GM12878 (cell line): ENCODE data around the gene SPPL3. TPM values are rescaled to one million over a fixed set of nuclear protein-coding genes. Genes with fewer than 3 reads are reported as not detected.

ENCODE experiments used
- ATAC-seq: fragments of 200-7000 bp; cut with Tn5 transposase; 3 replicates; pipeline ENCODE4 v1.9.1; 2020; ENCODE audit warnings: mild to moderate bottlenecking, moderate library complexity
- BruUV-seq: library from RNA; stranded (reverse); fragments of 400-500 nt; replicated peaks from 2 replicates; lab custom pipeline; 2021; lab: Mats Ljungman, UMichigan
- CTCF ChIA-PET: fragments of 300-600 bp; sonication (Branson Sonifier 250); formaldehyde crosslinking; extraction: SDS; loops from one replicate; lab custom pipeline; 2021; ENCODE audit warnings: inconsistent platforms; lab: Yijun Ruan, JAX
- POLR2A ChIA-PET: fragments of 350-600 bp; formaldehyde crosslinking; extraction: SDS; loops from one replicate; lab custom pipeline; 2021; ENCODE audit warnings: inconsistent platforms; lab: Charles Lee
- RAD21 ChIA-PET: fragments of 300-600 bp; sonication (Branson Sonifier 250); formaldehyde crosslinking; loops from one replicate; lab custom pipeline; 2023; ENCODE audit warnings: antibody characterized with exemption; ENCODE audit not compliant: unreplicated experiment; lab: Charles Lee
- SMC1A ChIA-PET: fragments of 300-600 bp; sonication (Branson Sonifier 250); formaldehyde crosslinking; loops from one replicate; lab custom pipeline; 2023; ENCODE audit not compliant: unreplicated experiment, uncharacterized antibody; lab: Charles Lee
- DNase-seq: peaks from one replicate; pipeline ENCODE4 v3.0.0-alpha.2; 2011; ENCODE audit warnings: low read depth, low spot score
- FAIRE-seq: peaks from 3 replicates; lab custom pipeline; 2011; peaks lifted over from hg19 to GRCh38; lab: Jason Lieb, UNC
- H2AFZ ChIP-seq: 2 replicates; pipeline ENCODE4 v1.6.0; 2011; ENCODE audit warnings: low read depth, low read length, control low read depth; ENCODE audit not compliant: control insufficient read depth
- H3K27ac ChIP-seq: 2 replicates; pipeline ENCODE4 v1.5.1; 2011; ENCODE audit warnings: control low read depth; ENCODE audit not compliant: control insufficient read depth, insufficient read depth
- H3K27me3 ChIP-seq, 2 experiments: replicated peaks in 1 of 2; 2 replicates each; pipeline versions ENCODE4 v1.6.0 to v1.6.1; 2011; ENCODE audit warnings: low read length in 1 of 2; ENCODE audit not compliant: control insufficient read depth in 2 of 2, insufficient read depth in 2 of 2
- H3K36me3 ChIP-seq, 2 experiments: 2 replicates each; pipeline ENCODE4 v1.5.1; 2011; ENCODE audit warnings: low read length in 1 of 2; ENCODE audit not compliant: control insufficient read depth in 2 of 2, insufficient read depth in 2 of 2
- H3K4me1 ChIP-seq: 2 replicates; pipeline ENCODE4 v1.6.1; 2011; ENCODE audit warnings: mild to moderate bottlenecking, low read length, moderate library complexity, mixed read lengths; ENCODE audit not compliant: control insufficient read depth, insufficient read depth
- H3K4me2 ChIP-seq: 2 replicates; pipeline ENCODE4 v1.6.0; 2011; ENCODE audit warnings: control low read depth; ENCODE audit not compliant: control insufficient read depth, insufficient read depth
- H3K4me3 ChIP-seq: fragments of 200-600 bp; sonication (generic); 2 replicates; pipeline ENCODE4 v1.5.1; 2016
- H3K79me2 ChIP-seq: 2 replicates; pipeline ENCODE4 v1.6.0; 2011; ENCODE audit warnings: low read length; ENCODE audit not compliant: control insufficient read depth, insufficient read depth
- H3K9ac ChIP-seq: 2 replicates; pipeline ENCODE4 v1.8.0; 2011; ENCODE audit warnings: low read length, control low read depth, mixed read lengths; ENCODE audit not compliant: control insufficient read depth, insufficient read depth
- H3K9me3 ChIP-seq: replicated peaks from 3 replicates; pipeline ENCODE4 v1.5.1; 2011; ENCODE audit warnings: mild to moderate bottlenecking, low read length; ENCODE audit not compliant: control insufficient read depth, insufficient read depth
- H4K20me1 ChIP-seq: 2 replicates; pipeline ENCODE4 v1.6.0; 2011; ENCODE audit not compliant: control insufficient read depth, insufficient read depth
- BCL11A ChIP-seq: IDR thresholded peaks from 2 replicates; pipeline ENCODE4 v1.6.1; 2011; ENCODE audit warnings: low read depth, low read length
- CTCF ChIP-seq, 3 experiments: IDR thresholded peaks in 2 of 3; conservative IDR thresholded peaks in 1 of 3; 2 replicates each; pipeline ENCODE4 v1.5.1; 2011; ENCODE audit warnings: low read depth in 3 of 3, low read length in 3 of 3, mild to moderate bottlenecking in 3 of 3, control low read depth in 2 of 3, moderate library complexity in 2 of 3, inconsistent platforms in 1 of 3, mixed read lengths in 1 of 3; ENCODE audit not compliant: control insufficient read depth in 2 of 3, insufficient read depth in 1 of 3; ENCODE audit errors: extremely low read depth in 1 of 3
- CUX1 ChIP-seq: IDR thresholded peaks from 2 replicates; pipeline ENCODE4 v1.6.1; 2012; ENCODE audit warnings: improper control_type of control experiment, low read depth, low read length; ENCODE audit not compliant: insufficient replicate concordance
- MLLT1 ChIP-seq: fragments of 450-650 bp; IDR thresholded peaks from 2 replicates; pipeline ENCODE4 v1.6.1; 2016; ENCODE audit warnings: mild to moderate bottlenecking
- NFYB ChIP-seq: IDR thresholded peaks from 2 replicates; pipeline ENCODE4 v1.6.1; 2011; ENCODE audit warnings: low read depth, mild to moderate bottlenecking, low read length, improper control_type of control experiment, moderate library complexity; ENCODE audit not compliant: insufficient read depth
- NR2C2 ChIP-seq: IDR thresholded peaks from 2 replicates; pipeline ENCODE4 v1.6.1; 2011; ENCODE audit warnings: borderline replicate concordance, low read depth; ENCODE audit not compliant: control insufficient read depth, insufficient read length
- PKNOX1 ChIP-seq: fragments of 450-650 bp; IDR thresholded peaks from 2 replicates; pipeline ENCODE4 v1.6.1; 2016; ENCODE audit warnings: mild to moderate bottlenecking
- POU2F2 ChIP-seq: IDR thresholded peaks from 3 replicates; pipeline ENCODE4 v1.6.1; 2011; ENCODE audit warnings: low read depth, mild to moderate bottlenecking, low read length, borderline replicate concordance
- RBBP5 ChIP-seq: fragments of 200-600 bp; sonication (generic); conservative IDR thresholded peaks from 2 replicates; pipeline ENCODE4 v1.6.1; 2016
- SMAD5 ChIP-seq: IDR thresholded peaks from 2 replicates; pipeline ENCODE4 v1.6.1; 2016; ENCODE audit warnings: antibody characterized with exemption, low read depth
- TBL1XR1 ChIP-seq: IDR thresholded peaks from 2 replicates; pipeline ENCODE4 v1.6.1; 2012; ENCODE audit warnings: low read depth, low read length, improper control_type of control experiment
- TCF12 ChIP-seq: IDR thresholded peaks from 2 replicates; pipeline ENCODE4 v1.6.1; 2011; ENCODE audit warnings: low read depth, mild to moderate bottlenecking, low read length
- TCF3 ChIP-seq: IDR thresholded peaks from 2 replicates; pipeline ENCODE4 v1.6.1; 2012; ENCODE audit warnings: low read depth, mild to moderate bottlenecking, low read length, borderline replicate concordance; ENCODE audit not compliant: insufficient read depth
- ZBED1 ChIP-seq: IDR thresholded peaks from 2 replicates; pipeline ENCODE4 v1.6.1; 2016; ENCODE audit warnings: borderline replicate concordance
- WGBS: methylation state at CpG from one replicate; pipeline ENCODE4 v1.1.6; 2016; ENCODE audit warnings: low lambda C conversion rate; ENCODE audit not compliant: insufficient replicate concordance, insufficient coverage; ENCODE audit errors: missing lambda C conversion rate; 5-methylcytosine and 5-hydroxymethylcytosine counted together
- in situ Hi-C: fragments of 300-500 bp; cut with MboI; formaldehyde crosslinking; loops from 9 replicates; pipeline ENCODE4 v1.14.3; 2018; ENCODE audit warnings: mixed read lengths
- intact Hi-C: fragments of 100-400 bp; cut with micrococcal nuclease; formaldehyde crosslinking; loops from one replicate; pipeline ENCODE4 v1.14.2; 2022; ENCODE audit not compliant: unreplicated experiment
- polyA plus RNA-seq, 11 experiments: library from polyadenylated mRNA; depleted of rRNA in 4 of 11; unstranded in 6 of 11; stranded (reverse) in 5 of 11; fragments of >200 nt; fragmentation: Nextera tagmentation in 4 of 11; fragmentation: Illumina TruSeq in 1 of 11; extraction: Ambion mirVana in 4 of 11; extraction: Trizol in 1 of 11; gene quantifications; 1 replicate in 1 of 11; 2 replicates in 10 of 11; pipeline versions ENCODE4 v1.2.1 to v1.2.3, GENCODE V29; 2011 to 2016; ENCODE audit warnings: inconsistent platforms in 2 of 11, missing spikeins in 2 of 11, low read depth in 1 of 11
- total RNA-seq, 4 experiments: library from RNA; depleted of rRNA in 3 of 4; stranded (reverse); fragments of >200 nt in 3 of 4; fragmentation: Illumina TruSeq in 1 of 4; extraction: Trizol in 1 of 4; gene quantifications; 2 replicates each; pipeline versions ENCODE4 v1.2.1 to v1.2.3, GENCODE V29; 2013 to 2021

Gene SPPL3
- total and polyA plus RNA-seq, 10 of the 15 experiments (the other 5 are each of a cell fraction or from before 2014, with no cell fraction given): 4.3 to 45.5 (median 11.7) TPM

GRCh38 chr12:120914794-120915193 is 10.6 kb upstream of the SPPL3 start:
- ChIA-PET POLR2A (no interaction called here), CTCF (interaction anchor here (1.6 kb wide), 1 partner anchor 57 kb away, joined by 3 read pairs; no protein-coding TSS in a partner anchor)

More at GRCh38 chr12:120914794-120915193, 10.6 kb upstream of the SPPL3 start:
- no peak for TF ChIP-seq TBL1XR1
- no peak for TF ChIP-seq CUX1
- no peak for TF ChIP-seq BCL11A
- TF ChIP-seq POU2F2: no peak
- TF ChIP-seq NR2C2: no peak
- no peak for TF ChIP-seq PKNOX1
- TF ChIP-seq TCF12: no peak
- TF ChIP-seq RBBP5: no peak
- TF ChIP-seq CTCF (IDR thresholded peaks at IDR 0.05 in 2 of 3, conservative IDR thresholded peaks at IDR 0.05 in 1 of 3; ENCODE audit: control insufficient read depth in 2 of 3, extremely low read depth in 1 of 3, insufficient read depth in 1 of 3, low read depth in 3 of 3, low read length in 3 of 3): no peak
- TF ChIP-seq SMAD5: no peak
- no peak for TF ChIP-seq ZBED1
- TF ChIP-seq NFYB: no peak
- TF ChIP-seq TCF3: no peak
- TF ChIP-seq MLLT1: no peak
- FAIRE-seq: no peak
- ChIA-PET SMC1A (interaction anchor here (0.8 kb wide), 1 partner anchor 9 kb away, joined by 3 read pairs; no protein-coding TSS in a partner anchor), RAD21 (no interaction called here)
- no peak overlapping the region for H3K9ac ChIP-seq
- H3K36me3 ChIP-seq: no peaks in the 10 kb centered on the region
- no peak overlapping the region for H3K4me3 ChIP-seq
- no peak overlapping the region for H2AFZ ChIP-seq
- in situ Hi-C loops: no loop called here
- H3K4me1 ChIP-seq: peaks cover 3% of the 10 kb centered on the region; the same call in 1 of the 2 replicates
- WGBS: 60% methylated on average over 7 of the region's 7 CpGs
- peaks cover 3% of the 10 kb centered on the region; the same call in 2 of the 3 replicates for H3K9me3 ChIP-seq
- H3K79me2 ChIP-seq: no peaks in the 10 kb centered on the region
- BruUV-seq: no TSS peak
- no peaks in the 10 kb centered on the region for H4K20me1 ChIP-seq
- no peaks in the 10 kb centered on the region for H3K27me3 ChIP-seq
- H3K27ac ChIP-seq: no peak overlapping the region
- no peak overlapping the region for H3K4me2 ChIP-seq
- no peak for DNase-seq
- intact Hi-C loops: no loop called here
- ATAC-seq: no peak
